ACHN (cell line): ENCODE measurements around the gene TIGD3.
A peak's percentile ranks its signal among the peaks of the same experiment; 100 is the strongest.

Experiments used
- DNase-seq: peaks from one replicate; pipeline ENCODE4 v3.0.0-alpha.2; 2015
- in situ Hi-C: cut with HindIII; loops from 2 replicates; pipeline ENCODE4 v1.10.0; 2017; ENCODE audit warnings: low sequenced_read_pairs, low pct_ligation_motif_present, low pct_unique_long_range_greater_than_20kb

TIGD3 gene

GRCh38 chr11:65354265-65355012 lies at the start of gene TIGD3:
TSS of gene TIGD3 (plus strand) at chr11:65354751. CDS start at chr11:65355809, 1,058 bp downstream.
- in situ Hi-C loops: no loop called here

GRCh38 chr11:65305501-65306268 lies 48.9 kb upstream of the TIGD3 start:
- no peak for DNase-seq
- in situ Hi-C loops: no loop called here

More at GRCh38 chr11:65354265-65355012, at the start of gene TIGD3:
- peak; percentile 93 for DNase-seq

- in situ Hi-C loops: no loop called here
These were observed 47.0 kb upstream of the TIGD3 start for GRCh38 chr11:65307298-65308229.

GRCh38 chr11:65308281-65308891 lies 46.2 kb upstream of the TIGD3 start:
- no peak for DNase-seq
- in situ Hi-C loops: no loop called here

More at GRCh38 chr11:65307298-65308229, 47.0 kb upstream of the TIGD3 start:
- no peak for DNase-seq

- in situ Hi-C loops: no loop called here
- no peak for DNase-seq
These were observed 45.5 kb upstream of the TIGD3 start for GRCh38 chr11:65309006-65309405.

- DNase-seq: no peak
- in situ Hi-C loops: no loop called here
These were observed 44.3 kb upstream of the TIGD3 start for GRCh38 chr11:65310215-65310614.

- in situ Hi-C loops: no loop called here
- no peak for DNase-seq
These were observed 43.8 kb upstream of the TIGD3 start for GRCh38 chr11:65310736-65311135.

GRCh38 chr11:65311170-65311678 lies 43.3 kb upstream of the TIGD3 start:
- in situ Hi-C loops: no loop called here
- no peak for DNase-seq

- in situ Hi-C loops: no loop called here
- peak; percentile 84 for DNase-seq
These were observed 39.9 kb upstream of the TIGD3 start, which contains the start of gene CDC42EP2 for GRCh38 chr11:65314501-65315203. TSS of gene CDC42EP2 (plus strand) at chr11:65314866. CDS start at chr11:65320899, 6,033 bp downstream.

- DNase-seq: peak; percentile 64
- in situ Hi-C loops: no loop called here
These were observed 39.2 kb upstream of the TIGD3 start for GRCh38 chr11:65315204-65315865.

- in situ Hi-C loops: no loop called here
- no peak for DNase-seq
These were observed 38.7 kb upstream of the TIGD3 start for GRCh38 chr11:65315866-65316226.

GRCh38 chr11:65316227-65317024 lies 38.1 kb upstream of the TIGD3 start:
- DNase-seq: no peak
- in situ Hi-C loops: no loop called here

GRCh38 chr11:65317025-65317786 lies 37.3 kb upstream of the TIGD3 start:
- in situ Hi-C loops: no loop called here
- DNase-seq: no peak

- in situ Hi-C loops: no loop called here
- no peak for DNase-seq
These were observed 34.0 kb upstream of the TIGD3 start for GRCh38 chr11:65320386-65321075.

- in situ Hi-C loops: no loop called here
- DNase-seq: no peak
These were observed 33.5 kb upstream of the TIGD3 start for GRCh38 chr11:65321076-65321475.
